Renal pelvis (tissue), 12 donors: ENCODE data around the gene ZNF697. TPM values are rescaled to one million over a fixed set of nuclear protein-coding genes. Genes with fewer than 3 reads are reported as not detected.
A peak's percentile ranks its signal among the peaks of the same experiment; 100 is the strongest.
"Not testable (repeated sequence)": the region's sequence is repeated elsewhere in the genome, so short reads cannot be mapped to it uniquely, and the experiment has no call there.

Experiments used
- DNase-seq: peaks from one replicate; pipeline ENCODE4 v3.0.0-alpha.2; 2013
- long read RNA-seq, 16 experiments: transcript quantifications; one replicate each; lab custom pipeline, GENCODE V29; 2026
- polyA plus RNA-seq, 3 donors: library from polyadenylated mRNA; unstranded; fragments of 120-200 nt; gene quantifications; one replicate each; pipeline ENCODE4 v1.2.1, GENCODE V29; 2013; ENCODE audit not compliant: insufficient read length in 3 of 3

Gene ZNF697
- polyA plus RNA-seq = 10 to 100 TPM; 18.4 to 20.7 (median 19.4) TPM
- long read RNA-seq, donor 1, partial matches to known transcripts = 424 of 436 reads
- long read RNA-seq, donor 1, other reads (novel, unspliced or antisense) = 12 of 436 reads
- long read RNA-seq, donor 2 = 0 reads
- long read RNA-seq, donor 3 = 0 reads
- long read RNA-seq, donor 4 = 0 reads
- long read RNA-seq, donor 5 = 0 reads
- long read RNA-seq, donor 6 = 0 reads
- long read RNA-seq, donor 7, partial matches to known transcripts = 0 of 9 reads
- long read RNA-seq, donor 7, other reads (novel, unspliced or antisense) = 9 of 9 reads
- long read RNA-seq, donor 8 = 0 reads
- long read RNA-seq, donor 9, partial matches to known transcripts = 0 of 6 reads
- long read RNA-seq, donor 9, other reads (novel, unspliced or antisense) = 6 of 6 reads
- long read RNA-seq, donor 10 = 0 reads
- long read RNA-seq, donor 11 = 0 reads
- long read RNA-seq, donor 12 = 0 reads
- long read RNA-seq, donor 13 = 0 reads
- long read RNA-seq, donor 14 = 0 reads
- long read RNA-seq, donor 15 = 0 reads
- long read RNA-seq, donor 16 = 0 reads

DNA sequence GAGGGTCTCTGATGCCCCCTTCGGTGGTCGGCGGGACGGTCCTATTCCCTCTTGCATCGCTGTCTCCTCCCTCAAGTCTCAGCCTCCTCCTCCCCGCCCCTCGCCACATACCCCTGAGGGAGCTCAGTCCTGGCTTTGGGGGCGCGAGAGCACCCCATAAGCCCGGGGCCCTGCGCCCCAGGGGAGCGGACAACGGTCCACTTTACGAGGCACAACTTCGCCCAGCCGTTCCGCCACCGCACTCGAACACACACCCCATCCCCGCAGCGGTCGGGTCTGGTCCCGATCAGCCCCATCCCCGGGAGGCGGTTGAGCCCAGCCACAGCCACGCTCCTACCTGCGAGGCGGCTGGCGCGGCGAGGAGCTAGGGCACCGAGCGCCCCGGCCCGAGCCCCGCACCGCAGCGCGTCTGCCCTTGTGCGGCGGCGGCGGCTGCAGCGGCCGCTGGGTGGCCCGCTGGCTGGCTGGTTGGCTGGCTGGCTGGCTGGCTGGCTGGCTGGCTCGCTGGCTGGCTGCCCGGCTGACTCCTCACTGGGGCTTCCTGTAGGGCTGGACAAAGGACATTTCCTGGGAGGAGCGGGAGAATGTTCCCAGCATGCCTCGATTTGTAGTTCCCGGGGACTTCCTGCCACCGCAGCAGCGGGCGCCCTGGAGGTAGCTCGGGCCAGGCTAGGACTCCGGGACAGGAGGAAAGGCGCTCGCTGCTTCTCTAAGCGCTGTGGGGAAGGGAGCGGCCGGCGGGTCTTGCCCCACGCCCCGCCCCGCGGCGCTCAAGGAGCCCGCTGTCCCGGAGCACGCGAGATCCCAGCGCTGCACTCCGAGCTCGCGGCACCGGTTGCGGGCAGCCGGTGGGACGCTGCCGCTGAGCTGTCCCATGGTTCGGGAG is at the start of gene ZNF697:
Gene ZNF697 (minus strand): TSS at position 533 of the 886 bp plus-strand sequence. CDS start 22,166 bp downstream, outside the sequence.
- peak; percentile 94 for DNase-seq

GRCh38 chr1:119697598-119697997 is 49.5 kb upstream of the ZNF697 start:
- no peak for DNase-seq

GRCh38 chr1:119696863-119697262 is 48.8 kb upstream of the ZNF697 start:
- DNase-seq = not testable (repeated sequence)

GRCh38 chr1:119689511-119689910 is 41.4 kb upstream of the ZNF697 start:
- no peak for DNase-seq

- no peak for DNase-seq
Observed at GRCh38 chr1:119688810-119689209, 40.7 kb upstream of the ZNF697 start.

- no peak for DNase-seq
Observed at GRCh38 chr1:119687434-119688079, 39.5 kb upstream of the ZNF697 start.

DNA sequence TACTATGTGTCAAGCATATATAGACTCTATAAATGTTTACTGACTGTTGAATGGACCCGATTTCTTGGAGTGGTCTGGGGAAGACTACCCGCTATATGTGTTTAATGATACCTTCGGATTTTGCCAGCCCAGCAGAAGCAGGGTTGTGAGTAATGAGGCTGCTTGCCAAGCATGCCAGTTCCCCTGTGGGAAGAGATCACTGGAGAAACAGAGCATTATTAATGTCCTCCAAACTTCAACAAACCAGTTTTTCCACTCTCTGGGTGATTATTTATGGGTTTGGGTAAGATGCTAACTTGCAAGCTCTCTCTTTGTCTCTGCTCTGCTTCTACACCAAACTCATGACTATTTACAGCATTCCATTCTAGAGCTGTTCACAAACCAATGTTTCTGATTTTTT is 38.6 kb upstream of the ZNF697 start:
- DNase-seq = no peak

DNA sequence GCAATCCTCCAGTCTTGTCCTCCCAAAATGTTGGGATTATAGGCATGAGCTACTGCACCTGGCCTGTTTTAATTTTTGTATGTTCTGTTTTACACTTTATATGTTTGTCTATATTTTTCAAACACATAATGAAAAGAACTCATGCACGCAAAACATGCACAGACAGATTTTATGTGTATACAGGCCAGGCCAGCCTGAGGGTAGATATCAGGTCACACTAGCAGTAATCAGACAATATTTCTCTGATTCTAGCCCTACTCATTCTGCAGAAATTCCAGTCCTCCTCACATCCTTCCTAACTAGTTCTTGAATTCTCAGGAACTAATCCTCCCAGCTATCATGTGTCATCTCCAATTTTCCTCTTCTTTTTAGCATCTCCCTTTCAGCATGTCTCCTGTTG is 35.8 kb upstream of the ZNF697 start:
- DNase-seq = no peak

GRCh38 chr1:119682141-119682540 is 34.1 kb upstream of the ZNF697 start:
- DNase-seq = no peak

DNA sequence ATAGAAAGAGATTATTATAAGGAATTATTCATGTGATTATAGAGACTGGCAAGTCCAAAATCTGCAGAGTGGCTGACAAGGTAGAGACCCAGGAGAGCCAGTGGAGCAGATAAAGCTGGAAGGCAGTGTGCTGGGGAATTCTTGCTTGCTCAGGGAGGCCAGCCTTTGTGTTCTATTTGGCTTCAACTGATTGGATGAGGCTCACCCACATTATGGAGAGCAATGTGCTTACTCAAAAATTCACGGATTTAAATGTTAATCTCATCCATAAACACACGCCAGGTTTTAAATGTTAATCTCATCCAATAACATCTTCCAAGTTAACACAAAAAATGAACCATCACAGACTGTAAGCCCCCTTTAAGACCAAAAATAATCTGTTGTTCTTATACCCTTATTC is 33.5 kb upstream of the ZNF697 start:
- DNase-seq = no peak

GRCh38 chr1:119680723-119681122 is 32.7 kb upstream of the ZNF697 start:
- DNase-seq = no peak

DNA sequence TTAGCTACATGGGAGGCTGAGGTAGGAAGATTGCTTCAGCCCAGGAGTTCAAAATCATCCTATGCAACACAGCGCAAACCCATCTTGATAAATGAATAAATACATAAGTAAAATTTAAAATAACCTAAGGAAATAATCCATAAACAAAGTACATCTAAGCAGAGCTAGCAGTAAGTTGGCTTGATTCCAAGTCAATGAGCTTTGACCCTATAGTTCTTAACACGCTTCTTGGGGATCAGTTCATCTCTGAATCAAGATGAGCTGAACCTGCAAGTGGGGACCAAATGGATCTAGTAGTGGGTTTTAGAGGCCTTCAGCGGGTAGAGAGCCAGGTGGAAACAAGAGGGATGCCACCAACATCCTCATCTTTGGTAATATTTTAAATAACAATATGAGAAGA is 32.1 kb upstream of the ZNF697 start:
- DNase-seq = no peak

- DNase-seq = no peak
Observed at GRCh38 chr1:119679223-119679622, 31.2 kb upstream of the ZNF697 start.

DNA sequence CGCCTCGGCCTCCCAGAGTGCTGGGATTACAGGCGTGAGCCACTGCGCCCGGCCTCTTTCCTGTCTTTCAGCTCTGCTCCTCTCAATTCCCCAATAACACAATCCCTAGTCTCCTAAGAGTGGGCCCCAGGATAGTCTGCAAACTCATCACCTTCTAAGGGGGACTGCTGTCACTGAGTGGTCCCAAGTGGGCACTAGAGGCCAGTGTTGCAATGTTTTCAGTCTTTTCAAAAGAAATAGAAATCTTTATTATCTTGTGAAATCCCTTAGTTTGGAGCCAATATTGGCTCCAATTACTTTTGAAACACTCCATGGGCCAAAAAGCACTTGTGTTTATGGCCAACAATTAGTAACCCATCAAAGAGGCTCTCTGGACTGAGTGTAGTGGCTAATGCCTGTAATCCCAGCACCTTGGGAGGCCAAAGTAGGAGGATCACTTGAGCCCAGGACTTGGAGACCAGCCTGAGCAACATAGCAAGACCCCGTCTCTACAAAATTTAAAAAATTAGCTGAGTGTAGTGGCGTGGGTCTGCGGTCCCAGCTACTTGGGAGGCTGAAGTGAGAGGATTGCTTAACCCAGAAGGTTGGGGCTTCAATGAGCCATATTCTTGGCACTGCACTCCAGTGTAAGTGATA is 28.6 kb upstream of the ZNF697 start:
- DNase-seq = no peak

- DNase-seq = peak; percentile 90
Observed at GRCh38 chr1:119675349-119676345, 27.6 kb upstream of the ZNF697 start.

GRCh38 chr1:119674835-119675289 is 26.8 kb upstream of the ZNF697 start:
- no peak for DNase-seq

- DNase-seq = no peak
Observed at GRCh38 chr1:119674111-119674526, 26.1 kb upstream of the ZNF697 start.

- no peak for DNase-seq
Observed at GRCh38 chr1:119673171-119673940, 25.3 kb upstream of the ZNF697 start.

DNA sequence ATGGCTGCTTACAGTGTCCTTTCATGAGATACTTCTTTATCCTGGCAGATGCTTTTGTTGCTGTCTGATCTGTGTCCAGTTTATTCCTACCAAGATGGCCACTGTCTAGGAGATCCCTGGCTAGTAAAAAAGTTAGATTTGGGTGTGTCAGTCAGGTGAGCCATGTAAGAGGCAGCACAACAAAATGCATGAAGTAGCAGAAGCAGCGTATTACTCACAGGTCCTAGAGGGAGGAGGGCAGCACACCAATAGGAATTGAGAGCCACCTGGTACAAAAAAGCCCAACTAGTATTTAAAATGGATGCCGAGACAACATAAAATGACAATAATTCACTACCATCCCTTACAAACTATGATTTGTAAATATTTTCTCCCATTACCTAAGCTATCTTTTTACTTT is 22.8 kb upstream of the ZNF697 start:
- DNase-seq = no peak
